K562 (cell line): ENCODE data around the gene KRT4. TPM values are rescaled to one million over a fixed set of nuclear protein-coding genes. Genes with fewer than 3 reads are reported as not detected.

Source experiments
- ATAC-seq: fragments of 200-7000 bp; cut with Tn5 transposase; 3 replicates; pipeline ENCODE4 v1.9.1; 2020; ENCODE audit warnings: moderate library complexity
- BruUV-seq: library from RNA; stranded (reverse); fragments of 400-500 nt; replicated peaks from 2 replicates; lab custom pipeline; 2021; lab: Mats Ljungman, UMichigan
- CTCF ChIA-PET: fragments of 300-600 bp; formaldehyde crosslinking; extraction: SDS; loops from one replicate; lab custom pipeline; 2021; ENCODE audit warnings: low intra/inter-chr PET ratio; lab: Yijun Ruan, JAX
- POLR2A ChIA-PET: fragments of 300-600, 350-650 bp; sonication (Branson Sonifier 250); formaldehyde crosslinking; extraction: SDS; loops from one replicate; lab custom pipeline; 2021; ENCODE audit warnings: antibody characterized with exemption, inconsistent platforms; lab: Yijun Ruan, JAX
- DNase-seq, 4 experiments: peaks; one replicate each; pipeline versions ENCODE4 v3.0.0 to v3.0.0-alpha.2; 2011 to 2018; ENCODE audit warnings: low spot score in 3 of 4, mixed read lengths in 3 of 4; ENCODE audit errors: extremely low read depth in 1 of 4
- FAIRE-seq: peaks from 2 replicates; lab custom pipeline; 2011; peaks lifted over from hg19 to GRCh38; lab: Jason Lieb, UNC
- H2AFZ ChIP-seq: 2 replicates; pipeline ENCODE4 v1.6.0; 2011; ENCODE audit warnings: low read depth, low read length, control low read depth, inconsistent platforms
- H3K27ac ChIP-seq: fragments of 200-600 bp; 3 replicates; pipeline ENCODE4 v1.8.0; 2011; ENCODE audit warnings: low read depth, mild to moderate bottlenecking, control low read depth, inconsistent platforms, low read length, moderate library complexity, mixed read lengths; ENCODE audit errors: extremely low read depth
- H3K27me3 ChIP-seq, 2 experiments: fragments of 300-600 bp in 1 of 2; 2 replicates in 1 of 2; 3 replicates in 1 of 2; pipeline versions ENCODE4 v1.6.0 to v1.8.0; 2011; ENCODE audit warnings: inconsistent platforms in 2 of 2, low read length in 2 of 2, mild to moderate bottlenecking in 1 of 2, mixed read lengths in 1 of 2, moderate library complexity in 1 of 2; ENCODE audit not compliant: control insufficient read depth in 2 of 2, insufficient read depth in 2 of 2
- H3K36me3 ChIP-seq: fragments of 300-600 bp; 3 replicates; pipeline ENCODE4 v1.8.0; 2011; ENCODE audit warnings: mild to moderate bottlenecking, low read length, inconsistent platforms; ENCODE audit not compliant: control insufficient read depth, insufficient read depth
- H3K4me1 ChIP-seq, 2 experiments: fragments of 200-600 bp in 1 of 2; replicated peaks in 1 of 2; 2 replicates in 1 of 2; 3 replicates in 1 of 2; pipeline versions ENCODE4 v1.5.1 to v1.8.0; 2011; ENCODE audit warnings: inconsistent platforms in 2 of 2, low read length in 2 of 2, mild to moderate bottlenecking in 1 of 2, mixed read lengths in 1 of 2, moderate library complexity in 1 of 2; ENCODE audit not compliant: control insufficient read depth in 2 of 2, insufficient read depth in 2 of 2
- H3K4me2 ChIP-seq: 2 replicates; pipeline ENCODE4 v1.6.1; 2011; ENCODE audit warnings: low read length, control low read depth, inconsistent platforms, mixed read lengths; ENCODE audit not compliant: insufficient read depth
- H3K4me3 ChIP-seq: fragments of 200-600 bp; sonication (generic), shearing (Covaris generic); 2 replicates; pipeline ENCODE4 v1.5.1; 2016; ENCODE audit warnings: control low read depth, inconsistent platforms
- H3K79me2 ChIP-seq: fragments of 200-600 bp; 3 replicates; pipeline ENCODE4 v1.8.0; 2011; ENCODE audit warnings: low read length, inconsistent platforms; ENCODE audit not compliant: control insufficient read depth, insufficient read depth
- H3K9ac ChIP-seq, 2 experiments: 2 replicates each; pipeline versions ENCODE4 v1.6.0 to v1.6.1; 2011; ENCODE audit warnings: low read depth in 2 of 2, low read length in 2 of 2, control low read depth in 1 of 2, inconsistent platforms in 1 of 2, mild to moderate bottlenecking in 1 of 2, mixed read lengths in 1 of 2; ENCODE audit not compliant: insufficient read depth in 1 of 2
- H3K9me1 ChIP-seq: one replicate; pipeline ENCODE4 v1.6.0; 2011; ENCODE audit warnings: inconsistent platforms, mild to moderate bottlenecking, low read length, moderate library complexity; ENCODE audit not compliant: control insufficient read depth, insufficient read depth
- H3K9me3 ChIP-seq: replicated peaks from 2 replicates; pipeline ENCODE4 v1.5.1; 2011; ENCODE audit warnings: low read depth, low read length, inconsistent platforms; ENCODE audit not compliant: control insufficient read depth, insufficient read depth
- H4K20me1 ChIP-seq: replicated peaks from 2 replicates; pipeline ENCODE4 v1.6.1; 2011; ENCODE audit warnings: low read length, inconsistent platforms, mixed read lengths; ENCODE audit not compliant: control insufficient read depth, insufficient read depth
- E2F1 ChIP-seq: sonication (generic); formaldehyde crosslinking; IDR thresholded peaks from 2 replicates; pipeline ENCODE4 v1.8.1; 2023; ENCODE audit warnings: mild to moderate bottlenecking, missing genetic modification reagents, moderate library complexity
- E4F1 ChIP-seq: fragments of 250-450 bp; sonication (Bioruptor Pico); IDR thresholded peaks from 2 replicates; pipeline ENCODE4 v1.5.0; 2021; ENCODE audit warnings: mild to moderate bottlenecking, borderline replicate concordance
- GABPA ChIP-seq: fragments of 200-800 bp; sonication (Bioruptor generic); conservative IDR thresholded peaks from 2 replicates; pipeline ENCODE4 v1.6.1; 2016; ENCODE audit warnings: low read depth, missing genetic modification characterization, missing compliant biosample characterization
- HDAC6 ChIP-seq: IDR thresholded peaks from 2 replicates; pipeline ENCODE4 v1.6.1; 2012; ENCODE audit warnings: low read depth, mild to moderate bottlenecking, control low read depth, inconsistent platforms, low read length, moderate library complexity
- L3MBTL2 ChIP-seq: fragments of 450-650 bp; IDR thresholded peaks from 2 replicates; pipeline ENCODE4 v1.6.1; 2016; ENCODE audit warnings: mild to moderate bottlenecking, moderate library complexity
- NFE2L1 ChIP-seq: fragments of 450-650 bp; IDR thresholded peaks from 2 replicates; pipeline ENCODE4 v1.6.1; 2016; ENCODE audit warnings: missing genetic modification characterization, low read depth, mild to moderate bottlenecking, missing compliant biosample characterization, moderate library complexity, borderline replicate concordance
- RFX5 ChIP-seq: IDR thresholded peaks from 2 replicates; pipeline ENCODE4 v1.6.1; 2011; ENCODE audit warnings: low read depth, mild to moderate bottlenecking, improper control_type of control experiment, low read length
- U2AF2 ChIP-seq: fragments of 200-400 bp; formaldehyde crosslinking; optimal IDR thresholded peaks from 2 replicates; pipeline ENCODE3; 2017; ENCODE audit warnings: low read depth, mild to moderate bottlenecking, low read length
- ZEB2 ChIP-seq: fragments of 450-650 bp; IDR thresholded peaks from 2 replicates; pipeline ENCODE4 v1.6.1; 2016
- ZNF124 ChIP-seq: sonication (generic); formaldehyde crosslinking; IDR thresholded peaks from 2 replicates; pipeline ENCODE4 v1.8.1; 2022; ENCODE audit warnings: missing genetic modification reagents
- ZNF134 ChIP-seq: fragments of 250-450 bp; sonication (Bioruptor Pico); conservative IDR thresholded peaks from 2 replicates; pipeline ENCODE4 v1.4.0; 2020
- ZNF707 ChIP-seq: fragments of 250-450 bp; sonication (Bioruptor Pico); conservative IDR thresholded peaks from 2 replicates; pipeline ENCODE4 v1.8.0; 2022; ENCODE audit warnings: inconsistent platforms, mild to moderate bottlenecking, moderate library complexity
- ZNF780A ChIP-seq: fragments of 250-450 bp; sonication (Bioruptor Pico); IDR thresholded peaks from 2 replicates; pipeline ENCODE4 v1.5.0; 2021; ENCODE audit warnings: mild to moderate bottlenecking
- WGBS: fragments of 100-300 bp; shearing (Covaris generic); methylation state at CpG from one replicate; pipeline ENCODE4 v1.1.6; 2016; ENCODE audit warnings: low coverage, mixed read lengths; ENCODE audit not compliant: insufficient coverage; ENCODE audit errors: missing lambda C conversion rate; 5-methylcytosine and 5-hydroxymethylcytosine counted together
- in situ Hi-C: fragments of 300-500 bp; cut with MboI; formaldehyde crosslinking; loops from 4 replicates; pipeline ENCODE4 v1.15.0; 2018; ENCODE audit warnings: inconsistent platforms, mixed read lengths
- intact Hi-C: fragments of 100-400 bp; cut with micrococcal nuclease; formaldehyde crosslinking; loops from 2 replicates; pipeline ENCODE4 v1.14.2; 2022
- polyA plus RNA-seq, 8 experiments: library from polyadenylated mRNA; depleted of rRNA in 4 of 8; stranded (reverse) in 5 of 8; unstranded in 3 of 8; fragments of >200 nt; fragmentation: Nextera tagmentation in 2 of 8; fragmentation: Illumina TruSeq in 1 of 8; extraction: Ambion mirVana in 2 of 8; extraction: Trizol in 1 of 8; gene quantifications; 2 replicates each; pipeline versions ENCODE4 v1.2.1 to v1.2.3, GENCODE V29; 2011 to 2014; ENCODE audit warnings: inconsistent platforms in 1 of 8, missing spikeins in 1 of 8
- total RNA-seq, 7 experiments: library from RNA; depleted of rRNA in 6 of 7; stranded (reverse); fragments of >200 nt in 6 of 7; fragmentation: Illumina TruSeq in 2 of 7; extraction: Trizol in 2 of 7; gene quantifications; 2 replicates each; pipeline versions ENCODE4 v1.2.1 to v1.2.3, GENCODE V29; 2011 to 2021; ENCODE audit warnings: low replicate concordance in 1 of 7
- TF ChIP-seq, protein P1 (sequence below): fragments of 450-650 bp; IDR thresholded peaks from 2 replicates; pipeline ENCODE4 v1.6.1; 2018; ENCODE audit warnings: mild to moderate bottlenecking, low read depth; ENCODE audit not compliant: partially characterized antibody

KRT4 gene
- total and polyA plus RNA-seq, 9 of the 15 experiments (the other 6 are each of a cell fraction or from before 2014, with no cell fraction given) = not detected

DNA sequence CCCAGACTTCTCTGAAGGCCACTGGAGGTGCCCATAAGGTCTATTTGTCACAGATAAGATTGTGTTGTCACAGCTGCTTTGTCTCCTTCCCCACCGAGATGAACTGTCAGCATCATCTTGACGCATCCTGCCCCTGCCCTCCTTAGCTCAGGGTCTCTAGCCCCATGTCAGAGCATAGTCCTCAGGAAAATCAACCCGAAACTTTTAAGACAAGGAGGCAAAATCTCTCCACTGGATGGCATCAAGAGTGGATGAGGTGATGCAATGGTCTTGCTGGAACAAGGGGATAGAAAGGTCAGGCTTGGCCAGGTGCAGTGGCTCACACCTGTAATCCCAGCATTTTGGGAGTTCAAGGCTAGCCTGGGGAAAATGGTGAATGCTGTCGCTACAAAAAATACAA lies 12.0 kb upstream of the KRT4 start:
- Histone ChIP-seq H3K9ac (no peak overlapping the region), H4K20me1 (no peaks in the 10 kb centered on the region; the same call in 1 of the 2 replicates), H3K27ac (no peak overlapping the region), H3K4me2 (no peak overlapping the region), H3K4me3 (no peak overlapping the region), H3K27me3 (peaks cover 33 to 69% of the 10 kb centered on the region in 2 experiments), H3K9me1 (no peaks in the 10 kb centered on the region), H2AFZ (no peak overlapping the region), H3K9me3 (no peaks in the 10 kb centered on the region), H3K4me1 (no peaks in the 10 kb centered on the region), H3K36me3 (no peaks in the 10 kb centered on the region), H3K79me2 (no peaks in the 10 kb centered on the region)
- intact Hi-C loops (no loop called here), in situ Hi-C loops (no loop called here)
- DNase-seq = no peak
- TF ChIP-seq RFX5 = no peak
- no peak for TF ChIP-seq U2AF2
- no peak for TF ChIP-seq L3MBTL2
- no peak for TF ChIP-seq GABPA (tag)
- no peak for TF ChIP-seq ZNF134
- no peak for TF ChIP-seq ZEB2
- no peak for TF ChIP-seq ZNF124 (CRISPR knock-in tag)
- no peak for TF ChIP-seq ZNF780A (CRISPR knock-in tag)
- TF ChIP-seq HDAC6 = no peak
- no peak for TF ChIP-seq E4F1 (CRISPR knock-in tag)
- TF ChIP-seq NFE2L1 (tag) = no peak
- TF ChIP-seq E2F1 = no peak
- no peak for TF ChIP-seq ZNF707 (CRISPR knock-in tag)
- TF ChIP-seq, protein P1, sequence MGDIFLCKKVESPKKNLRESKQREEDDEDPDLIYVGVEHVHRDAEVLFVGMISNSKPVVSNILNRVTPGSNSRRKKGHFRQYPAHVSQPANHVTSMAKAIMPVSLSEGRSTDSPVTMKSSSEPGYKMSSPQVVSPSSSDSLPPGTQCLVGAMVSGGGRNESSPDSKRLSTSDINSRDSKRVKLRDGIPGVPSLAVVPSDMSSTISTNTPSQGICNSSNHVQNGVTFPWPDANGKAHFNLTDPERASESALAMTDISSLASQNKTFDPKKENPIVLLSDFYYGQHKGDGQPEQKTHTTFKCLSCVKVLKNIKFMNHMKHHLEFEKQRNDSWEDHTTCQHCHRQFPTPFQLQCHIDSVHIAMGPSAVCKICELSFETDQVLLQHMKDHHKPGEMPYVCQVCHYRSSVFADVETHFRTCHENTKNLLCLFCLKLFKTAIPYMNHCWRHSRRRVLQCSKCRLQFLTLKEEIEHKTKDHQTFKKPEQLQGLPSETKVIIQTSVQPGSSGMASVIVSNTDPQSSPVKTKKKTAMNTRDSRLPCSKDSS = no peak
- ChIA-PET CTCF (no interaction called here), POLR2A (interaction anchor here (0.6 kb wide), 1 partner anchor 13 kb away, joined by 3 read pairs; no protein-coding TSS in a partner anchor)
- BruUV-seq = no TSS peak
- ATAC-seq = no peak
- 0% methylated on average over 4 of the region's 4 CpGs for WGBS
- FAIRE-seq = no peak
